NCI-H69 (cell line): ENCODE measurements around the gene DLGAP1.

ENCODE experiments used
- DNase-seq: peaks from one replicate; lab custom pipeline; 2025; lab: John Stamatoyannopoulos, UW

The DLGAP1 gene

GRCh38 chr18:3898861-3899613 lies 556.1 kb downstream of the DLGAP1 start:
- peak; percentile 93 for DNase-seq

GRCh38 chr18:3892152-3892551 lies 563.0 kb downstream of the DLGAP1 start:
- DNase-seq, result peak; percentile 83

- DNase-seq, result no peak
Measured at GRCh38 chr18:3891245-3891644, 563.9 kb downstream of the DLGAP1 start.

GRCh38 chr18:3889803-3890202 lies 565.3 kb downstream of the DLGAP1 start:
- peak; percentile 25 for DNase-seq

GRCh38 chr18:3889121-3889520 lies 566.0 kb downstream of the DLGAP1 start:
- DNase-seq, result no peak

- peak; percentile 76 for DNase-seq
Measured at GRCh38 chr18:3886575-3887322, 568.4 kb downstream of the DLGAP1 start.

GRCh38 chr18:3885209-3885792 lies 569.8 kb downstream of the DLGAP1 start:
- DNase-seq, result peak; percentile 76

- no peak for DNase-seq
Measured at GRCh38 chr18:3879836-3880120, 575.3 kb downstream of the DLGAP1 start.

GRCh38 chr18:3879114-3879835 lies 575.8 kb downstream of the DLGAP1 start:
- no peak for DNase-seq

- DNase-seq, result no peak
Measured at GRCh38 chr18:3878401-3878800, 576.7 kb downstream of the DLGAP1 start.

GRCh38 chr18:3877678-3878077 lies 577.4 kb downstream of the DLGAP1 start:
- no peak for DNase-seq

GRCh38 chr18:3875961-3876360 lies 579.1 kb downstream of the DLGAP1 start:
- DNase-seq, result no peak

GRCh38 chr18:3875376-3875775 lies 579.7 kb downstream of the DLGAP1 start:
- peak; percentile 32 for DNase-seq

GRCh38 chr18:3874581-3874980 lies 580.5 kb downstream of the DLGAP1 start:
- no peak for DNase-seq

GRCh38 chr18:3874125-3874524 lies 581.0 kb downstream of the DLGAP1 start:
- DNase-seq, result peak; percentile 51

- peak; percentile 42 for DNase-seq
Measured at GRCh38 chr18:3873698-3874097, 581.4 kb downstream of the DLGAP1 start.

- DNase-seq, result no peak
Measured at GRCh38 chr18:3873211-3873610, 581.9 kb downstream of the DLGAP1 start.

GRCh38 chr18:3872641-3873040 lies 582.5 kb downstream of the DLGAP1 start:
- DNase-seq, result peak; percentile 33

GRCh38 chr18:3871687-3872086 lies 583.4 kb downstream of the DLGAP1 start:
- no peak for DNase-seq

- DNase-seq, result no peak
Measured at GRCh38 chr18:3870914-3871313, 584.2 kb downstream of the DLGAP1 start.

- peak; percentile 85 for DNase-seq
Measured at GRCh38 chr18:3869848-3870247, 585.3 kb downstream of the DLGAP1 start.

GRCh38 chr18:3867864-3868311 lies 587.2 kb downstream of the DLGAP1 start:
- no peak for DNase-seq
